ENCODE data around the gene BMP8A.

GRCh38 chr1:39566441-39567137, 75.2 kb downstream of the BMP8A start:
- no peak for TF ChIP-seq CTCF (IDR thresholded peaks at IDR 0.05)
- TF ChIP-seq POLR2AphosphoS5 (IDR thresholded peaks at IDR 0.05; ENCODE audit: insufficient read depth in 1 of 2, low read depth in 1 of 2) = no peak
- TF ChIP-seq POLR2A (IDR thresholded peaks at IDR 0.05) = no peak
